GM12878 (cell line): ENCODE results near the gene NFATC1.

Experiments
- ASH2L ChIP-seq: fragments of 300-600, 200-600 bp; sonication (generic); IDR thresholded peaks from 2 replicates; pipeline ENCODE4 v1.6.1; 2017; ENCODE audit warnings: low read depth, mild to moderate bottlenecking, borderline replicate concordance
- ATF2 ChIP-seq: IDR thresholded peaks from 2 replicates; pipeline ENCODE4 v1.6.1; 2012; ENCODE audit warnings: low read length, inconsistent platforms
- CTCF ChIP-seq, 3 experiments: IDR thresholded peaks in 2 of 3; conservative IDR thresholded peaks in 1 of 3; 2 replicates each; pipeline ENCODE4 v1.5.1; 2011; ENCODE audit warnings: low read depth in 3 of 3, low read length in 3 of 3, mild to moderate bottlenecking in 3 of 3, control low read depth in 2 of 3, moderate library complexity in 2 of 3, inconsistent platforms in 1 of 3, mixed read lengths in 1 of 3; ENCODE audit not compliant: control insufficient read depth in 2 of 3, insufficient read depth in 1 of 3; ENCODE audit errors: extremely low read depth in 1 of 3
- DPF2 ChIP-seq: fragments of 450-650 bp; IDR thresholded peaks from 2 replicates; pipeline ENCODE4 v1.6.1; 2017; ENCODE audit warnings: mild to moderate bottlenecking
- EED ChIP-seq: sonication (generic); IDR thresholded peaks from 2 replicates; pipeline ENCODE4 v1.6.1; 2016; ENCODE audit warnings: antibody characterized with exemption, low read depth
- MXI1 ChIP-seq: fragments of 150-350 bp; IDR thresholded peaks from 2 replicates; pipeline ENCODE4 v1.6.1; 2011; ENCODE audit warnings: low read depth, mild to moderate bottlenecking, inconsistent platforms, low read length, improper control_type of control experiment
- MYC ChIP-seq: IDR thresholded peaks from 2 replicates; pipeline ENCODE4 v1.6.1; 2011; ENCODE audit warnings: mild to moderate bottlenecking, low read length, moderate library complexity, inconsistent platforms; ENCODE audit not compliant: insufficient read depth, insufficient replicate concordance, insufficient read length, severe bottlenecking
- NFIC ChIP-seq: IDR thresholded peaks from 2 replicates; pipeline ENCODE4 v1.6.1; 2012; ENCODE audit warnings: low read depth, mild to moderate bottlenecking, inconsistent platforms, low read length, moderate library complexity
- POLR2A ChIP-seq: IDR thresholded peaks from 2 replicates; pipeline ENCODE4 v1.6.1; 2011; ENCODE audit warnings: low read depth, mild to moderate bottlenecking, low read length
- POLR2AphosphoS5 ChIP-seq: IDR thresholded peaks from 2 replicates; pipeline ENCODE4 v1.6.1; 2011; ENCODE audit warnings: mild to moderate bottlenecking, low read length, inconsistent platforms
- ZNF274 ChIP-seq: IDR thresholded peaks from one replicate; pipeline ENCODE4 v1.8.0; 2011; ENCODE audit not compliant: insufficient read length, insufficient read depth
- ZZZ3 ChIP-seq: IDR thresholded peaks from 2 replicates; pipeline ENCODE4 v1.6.1; 2011; ENCODE audit warnings: low read depth; ENCODE audit not compliant: control insufficient read depth, insufficient read length

GRCh38 chr18:79489899-79490625 lies 94.3 kb downstream of the NFATC1 start:
- no peak for TF ChIP-seq MYC
- no peak for TF ChIP-seq POLR2A
- no peak for TF ChIP-seq CTCF (IDR thresholded peaks at IDR 0.05 in 2 of 3, conservative IDR thresholded peaks at IDR 0.05 in 1 of 3; ENCODE audit: control insufficient read depth in 2 of 3, extremely low read depth in 1 of 3, insufficient read depth in 1 of 3, low read depth in 3 of 3, low read length in 3 of 3)
- no peak for TF ChIP-seq ASH2L
- no peak for TF ChIP-seq NFIC
- no peak for TF ChIP-seq ZNF274
- TF ChIP-seq POLR2AphosphoS5: no peak
- TF ChIP-seq DPF2: no peak
- TF ChIP-seq ATF2: no peak
- no peak for TF ChIP-seq ZZZ3
- no peak for TF ChIP-seq MXI1
- no peak for TF ChIP-seq EED
